GM21381 (cell line): ENCODE data around the gene KCNG2.

ENCODE experiments used
- ATAC-seq: cut with Tn5 transposase; IDR thresholded peaks from one replicate; pipeline ENCODE4 v1.9.1; 2021; ENCODE audit warnings: mild to moderate bottlenecking, moderate library complexity; ENCODE audit not compliant: unreplicated experiment

KCNG2 gene

DNA sequence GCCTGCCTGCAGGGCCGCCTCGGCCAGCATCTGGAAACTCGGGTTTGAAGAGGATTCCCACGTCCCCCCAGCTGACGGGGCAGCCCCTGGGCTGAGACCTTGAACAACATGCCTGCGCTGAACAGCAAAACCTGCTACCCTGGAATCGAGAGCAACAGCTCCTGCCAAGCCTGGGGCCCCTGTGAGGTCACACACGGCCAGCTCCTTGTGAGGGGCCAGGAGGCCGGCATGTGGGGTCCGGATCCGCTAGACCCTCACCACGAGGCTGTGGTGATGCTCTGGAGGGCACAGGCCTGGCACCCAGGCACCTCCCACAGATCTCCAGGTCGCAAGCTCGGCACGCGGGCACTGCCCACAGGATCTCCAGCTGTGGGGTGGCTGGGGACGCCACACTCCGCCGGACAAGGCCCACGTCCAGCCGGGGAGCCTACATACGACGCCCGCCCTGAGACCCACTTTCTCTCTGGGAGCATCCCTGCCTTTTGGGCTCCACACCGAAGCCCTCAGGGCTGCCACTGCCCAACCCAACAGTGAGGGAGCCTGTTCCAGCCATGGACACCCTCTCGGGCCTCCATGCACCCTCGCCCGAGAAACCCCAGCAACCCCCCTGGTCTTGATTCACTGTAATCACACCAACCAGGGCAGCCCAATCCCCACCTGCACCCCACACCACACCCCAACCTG lies 119.6 kb downstream of the KCNG2 start:
- ATAC-seq, result no peak

DNA sequence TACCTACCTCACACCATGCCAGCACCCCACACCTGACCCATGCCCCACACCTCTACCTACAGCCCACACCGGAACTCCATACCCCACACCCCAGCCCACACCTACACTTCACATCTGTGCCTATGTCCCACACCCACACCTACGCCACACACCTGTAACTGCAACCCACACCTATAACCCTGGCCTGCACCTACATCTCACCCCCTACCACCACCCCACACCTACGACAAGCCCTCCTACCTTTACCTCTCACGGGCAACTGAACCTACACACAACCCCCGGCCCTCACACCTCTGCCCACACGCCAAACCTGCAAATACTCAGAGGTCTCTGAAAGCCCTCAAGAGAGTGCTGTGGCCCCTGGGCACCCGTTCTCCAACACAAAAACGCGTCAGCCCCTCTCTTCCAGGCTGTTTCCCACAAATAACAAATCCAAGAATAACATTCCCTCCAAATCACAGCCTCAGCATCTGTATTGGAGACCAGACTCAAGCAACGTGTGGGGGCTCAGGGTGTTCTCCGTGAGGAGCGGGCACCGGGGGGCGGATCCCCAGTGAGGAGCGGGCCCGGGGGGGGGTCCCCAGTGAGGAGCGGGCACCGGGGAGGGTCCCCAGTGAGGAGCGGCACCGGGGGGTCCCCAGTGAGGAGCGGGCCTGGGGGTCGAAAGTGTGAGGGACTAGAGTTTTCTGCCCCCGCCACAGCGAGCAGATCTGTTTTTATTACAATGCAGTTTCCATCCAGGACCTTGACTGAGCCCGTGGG lies 120.3 kb downstream of the KCNG2 start:
- ATAC-seq, result no peak

DNA sequence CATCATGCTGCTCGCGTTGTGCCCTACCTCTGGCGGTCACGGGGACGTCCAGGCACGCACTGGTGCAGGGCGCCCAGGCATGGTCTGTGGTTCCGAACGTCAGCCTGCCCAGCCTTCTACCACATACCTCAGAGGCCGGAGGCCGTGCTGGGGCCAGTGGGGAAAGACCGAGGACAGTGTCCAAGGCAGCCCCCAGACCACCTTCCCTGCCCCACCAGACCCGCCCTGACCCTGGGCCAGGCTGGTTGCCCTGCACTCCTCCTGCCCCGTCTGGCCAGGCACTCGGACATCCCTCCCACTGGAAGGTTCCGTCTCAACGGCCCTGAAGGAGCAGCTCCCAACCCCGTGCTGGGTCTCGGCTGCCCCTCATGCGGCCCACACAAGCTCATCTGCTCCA lies 120.9 kb downstream of the KCNG2 start:
- no peak for ATAC-seq

DNA sequence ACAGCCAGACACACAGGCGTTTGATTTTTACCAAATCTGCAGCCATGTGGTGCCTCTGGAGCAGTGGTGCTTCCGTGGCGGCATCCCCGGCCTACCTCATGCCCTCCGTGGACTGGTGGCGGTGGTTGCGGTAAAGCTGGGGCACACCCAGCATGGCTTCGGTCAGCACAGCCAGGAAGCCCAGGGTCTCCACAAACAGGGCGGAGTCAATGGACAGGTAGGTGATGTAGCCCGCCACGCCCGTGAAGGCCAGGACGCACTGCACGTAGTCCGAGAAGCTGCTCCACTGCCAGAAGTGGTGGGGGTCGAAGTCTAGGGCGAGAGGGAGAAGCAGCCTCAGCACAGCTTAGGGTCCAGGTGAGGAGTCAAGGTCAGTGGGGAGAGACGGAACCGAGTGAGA lies 121.4 kb downstream of the KCNG2 start:
- ATAC-seq, result no peak

DNA sequence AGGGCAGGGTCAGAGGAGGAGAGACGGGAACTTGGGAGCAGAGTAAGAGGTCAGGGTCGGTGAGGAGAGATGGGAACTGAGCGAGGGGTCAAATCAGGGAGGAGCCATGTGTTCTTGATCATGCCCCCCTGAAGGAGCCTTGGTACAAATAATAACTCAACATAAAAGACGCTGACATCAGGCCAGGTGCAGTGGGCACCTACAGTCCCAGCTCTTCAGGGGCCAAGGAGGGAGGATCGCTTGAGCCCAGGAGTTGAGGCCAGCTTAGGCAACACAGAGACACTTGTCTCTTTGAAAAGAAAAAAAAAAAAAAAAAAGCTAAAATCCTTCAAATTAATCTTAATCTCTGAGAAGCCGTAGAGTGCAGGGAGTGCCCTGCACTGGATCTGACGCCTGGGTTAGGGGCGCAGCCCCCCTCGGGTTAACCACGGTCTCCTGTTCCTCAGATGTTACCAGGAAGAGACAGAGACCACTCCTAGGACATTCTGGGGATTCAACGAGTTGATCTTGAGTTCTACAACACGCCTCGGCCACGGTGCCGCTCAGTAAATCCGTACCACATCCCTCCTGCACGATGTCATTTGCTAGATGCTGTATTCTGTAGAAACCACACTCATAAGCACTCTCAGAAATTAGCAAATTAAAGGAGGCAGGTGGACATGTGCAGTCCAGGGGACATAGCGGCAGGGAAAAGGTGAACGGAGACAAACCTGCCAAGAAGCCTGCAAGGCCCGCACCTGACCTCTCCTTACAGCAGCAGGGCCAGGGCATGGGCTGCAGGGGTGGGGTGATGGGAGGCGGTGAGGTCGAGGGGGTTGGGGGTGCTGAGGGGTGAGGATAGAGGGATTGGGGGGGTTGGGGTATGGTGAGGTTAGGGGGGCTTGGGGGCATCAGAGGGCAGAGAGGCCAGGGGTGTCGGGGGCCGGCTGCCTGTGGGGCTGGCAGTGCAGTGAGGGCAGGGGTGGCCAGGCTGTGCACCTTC lies 124.5 kb downstream of the KCNG2 start:
- no peak for ATAC-seq

DNA sequence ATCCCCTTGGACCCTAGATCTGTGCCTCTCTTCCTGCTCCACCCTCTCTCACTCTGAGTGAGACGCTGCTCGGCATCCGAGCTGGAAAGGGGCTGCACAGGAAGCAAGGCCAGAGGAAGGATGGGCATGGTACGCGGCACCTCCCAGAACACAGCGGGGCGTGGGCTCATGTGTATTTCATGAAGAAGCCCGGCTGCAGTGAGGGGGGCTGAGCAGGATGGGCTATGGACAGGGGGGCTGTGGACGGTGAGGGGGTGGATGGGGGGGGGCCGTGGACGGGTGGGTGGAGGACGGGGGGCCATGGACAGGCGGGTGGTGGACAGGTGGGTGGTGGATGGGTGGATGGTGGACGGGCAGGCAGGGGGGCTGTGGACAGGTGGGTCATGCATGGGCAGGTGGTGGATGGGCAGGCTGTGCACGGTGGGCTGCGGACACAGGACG lies 125.3 kb downstream of the KCNG2 start:
- no peak for ATAC-seq

DNA sequence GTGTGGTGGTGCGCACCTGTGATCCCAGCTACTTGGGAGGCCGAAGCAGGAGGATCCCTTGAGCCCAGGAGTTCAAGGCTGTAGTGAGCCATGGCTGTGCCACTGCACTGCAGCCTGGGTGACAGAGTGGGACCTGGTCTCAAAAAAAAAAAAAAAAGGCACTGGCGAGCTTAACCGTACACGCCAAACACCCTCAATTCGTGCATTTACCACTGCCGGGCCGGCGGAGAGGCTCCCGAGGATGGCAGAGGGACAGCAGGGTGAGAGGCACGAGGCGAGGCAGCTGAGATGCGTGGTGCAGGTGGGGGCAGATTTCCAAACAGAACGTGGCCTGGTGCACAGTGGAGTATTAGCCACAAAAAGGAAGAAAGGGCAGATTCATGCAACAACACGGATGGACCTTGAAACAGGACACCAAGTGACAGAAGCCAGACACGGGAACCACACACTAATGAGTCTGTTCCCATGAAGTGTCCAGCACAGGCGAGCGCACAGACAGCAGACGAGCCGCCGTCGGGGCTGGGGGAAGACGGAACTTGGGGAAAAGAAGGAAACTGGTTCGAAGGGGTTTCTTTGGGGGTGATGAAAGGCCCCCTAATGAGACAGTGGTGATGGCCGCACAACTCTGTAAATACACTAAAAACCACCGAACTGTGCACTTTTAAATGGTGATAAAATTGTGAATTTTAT lies 126.3 kb downstream of the KCNG2 start:
- ATAC-seq, result no peak

DNA sequence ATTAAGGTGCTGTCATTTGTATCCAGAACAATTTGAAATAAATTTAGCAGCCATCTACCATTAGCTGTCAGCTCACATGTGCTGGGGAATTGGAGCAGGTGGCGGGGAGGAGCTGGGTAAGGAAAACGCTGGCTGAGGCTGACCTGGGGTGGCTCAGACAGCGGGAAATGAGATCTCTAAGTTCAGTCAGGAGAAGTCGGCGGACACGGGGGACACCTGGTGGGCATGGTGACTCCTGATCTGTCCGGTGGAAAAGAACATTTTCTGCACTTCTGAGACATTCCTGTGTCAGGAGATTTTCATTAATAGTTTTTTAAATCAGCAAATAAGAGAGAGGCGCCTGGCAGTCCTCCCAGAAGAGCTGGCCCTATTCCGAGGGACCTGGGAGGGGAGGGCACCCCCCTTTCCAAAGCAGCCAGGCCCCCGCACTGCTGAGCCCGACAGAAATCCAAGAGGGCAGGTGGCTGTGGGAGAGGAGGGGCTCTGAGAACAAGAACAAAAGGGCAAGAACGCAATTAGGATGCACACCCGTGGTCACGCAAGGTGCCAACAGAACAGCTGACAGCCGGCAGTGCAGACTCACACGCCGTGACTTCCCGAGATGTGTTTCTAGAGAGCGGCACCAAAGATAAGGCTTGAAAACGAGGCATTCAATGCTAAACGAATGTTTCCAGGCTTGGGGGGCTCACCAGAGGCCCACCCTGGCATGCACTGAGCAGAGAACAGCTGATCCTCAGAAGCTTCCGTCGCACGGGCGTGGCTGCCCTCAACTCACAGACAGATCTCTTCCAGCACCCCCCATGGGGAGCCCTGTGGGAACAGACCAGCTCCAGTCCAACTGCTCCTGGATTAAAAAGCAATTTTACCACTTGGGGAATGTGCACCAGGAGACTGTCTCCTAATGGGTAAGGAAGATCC lies 127.3 kb downstream of the KCNG2 start:
- ATAC-seq, result no peak

DNA sequence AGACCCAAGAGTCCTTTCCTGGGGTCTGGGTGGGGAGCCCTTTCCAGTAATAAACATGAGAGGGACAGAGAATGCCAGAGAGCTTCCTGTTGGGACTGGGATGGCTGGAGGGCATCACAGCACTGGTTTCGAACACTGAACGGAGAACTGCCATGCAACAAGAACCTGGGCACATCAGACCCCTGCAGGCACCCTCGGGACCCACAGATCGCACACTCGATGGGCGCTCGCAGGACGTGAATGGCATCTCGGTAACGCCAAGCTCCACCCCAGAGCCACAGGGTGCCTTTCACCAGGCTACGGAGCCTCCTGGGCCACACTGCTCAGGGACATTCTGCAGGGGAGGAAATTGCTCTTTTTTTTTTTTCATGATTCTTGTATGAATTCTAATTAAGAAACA lies 128.6 kb downstream of the KCNG2 start:
- no peak for ATAC-seq

DNA sequence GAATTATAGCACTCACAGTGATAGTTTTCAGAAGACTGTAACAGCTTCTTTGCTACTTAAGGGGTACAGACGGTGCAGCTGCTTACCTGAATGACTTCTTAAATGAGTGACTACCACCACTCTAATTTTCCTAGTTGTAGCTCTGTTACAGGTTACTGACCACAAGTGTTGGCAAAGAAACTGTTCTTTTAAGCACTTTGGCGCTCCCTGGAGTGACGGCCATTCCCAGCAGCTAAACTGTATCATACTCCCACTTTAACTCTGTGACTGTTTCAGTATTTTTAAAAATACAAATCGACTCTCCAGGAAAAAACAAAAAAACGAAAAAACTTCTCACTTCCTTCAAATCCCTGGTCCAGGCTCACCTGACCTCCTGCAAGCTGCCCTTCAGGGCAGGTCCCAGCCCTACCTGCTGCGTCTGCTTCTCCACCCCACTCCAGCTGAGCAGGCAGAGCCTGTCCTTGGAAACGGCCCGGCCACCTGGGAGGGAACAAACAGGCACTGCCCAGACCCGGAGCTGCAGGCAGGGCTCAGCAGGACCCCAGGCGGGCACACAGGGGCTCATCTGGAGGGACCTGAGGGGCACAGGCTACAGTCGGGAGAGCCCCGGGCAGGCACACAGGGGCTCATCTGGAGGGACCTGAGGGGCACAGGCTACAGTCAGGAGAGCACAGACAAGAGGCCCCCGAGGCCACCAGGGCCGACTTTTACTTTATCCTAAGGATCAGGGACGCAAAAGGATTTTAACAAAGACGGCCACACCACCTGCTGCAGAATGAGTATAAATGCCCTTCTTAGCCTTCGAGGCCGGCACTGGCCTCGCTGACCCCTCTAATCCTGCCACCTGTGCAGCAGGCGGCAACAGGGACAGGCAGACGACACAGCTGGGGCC lies 129.2 kb downstream of the KCNG2 start:
- no peak for ATAC-seq

DNA sequence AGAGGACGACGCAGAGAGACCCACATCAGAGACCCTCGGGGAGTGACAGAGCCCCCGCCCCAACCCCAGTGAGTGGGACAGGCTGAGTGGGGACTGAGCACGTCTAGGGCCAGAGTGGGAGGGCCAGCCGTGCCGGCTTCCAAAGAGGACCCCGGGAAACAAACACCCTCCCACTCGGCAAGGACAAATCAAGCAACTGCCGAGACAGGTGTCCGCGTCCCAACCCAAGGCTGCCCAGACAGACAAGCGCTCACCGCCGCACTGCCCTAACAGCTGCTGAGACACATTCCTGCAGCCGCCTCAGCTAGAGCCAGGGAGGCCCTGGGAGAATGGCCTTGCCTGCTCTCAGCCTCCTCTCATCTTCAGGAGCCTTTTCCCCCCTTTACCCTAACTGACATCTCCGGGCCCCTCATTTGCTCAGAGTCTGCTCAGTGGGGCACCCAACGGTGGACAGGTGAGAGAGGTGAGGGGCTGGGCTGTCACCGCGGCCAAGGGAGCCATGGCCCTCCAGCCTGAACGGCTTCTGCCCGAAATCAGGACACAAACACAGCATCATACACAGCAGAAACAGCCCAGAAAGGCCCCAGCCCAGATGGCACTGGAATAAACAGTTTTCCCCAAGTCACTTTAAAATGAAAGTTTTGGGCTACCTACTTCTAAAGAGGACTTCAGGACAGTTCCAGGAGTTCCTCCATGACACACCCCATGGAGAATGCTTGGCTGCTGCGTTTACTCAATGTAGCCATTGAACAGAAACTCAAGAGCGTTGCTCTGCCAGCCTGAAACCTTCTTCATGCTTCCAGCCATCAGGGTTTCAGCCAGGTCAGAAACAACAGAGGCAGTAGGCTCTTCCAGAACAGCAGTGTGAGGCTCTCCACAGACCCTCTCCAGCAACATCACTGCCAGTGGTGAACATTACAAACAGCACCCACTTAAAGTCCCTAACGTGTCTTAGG lies 130.1 kb downstream of the KCNG2 start:
- no peak for ATAC-seq

DNA sequence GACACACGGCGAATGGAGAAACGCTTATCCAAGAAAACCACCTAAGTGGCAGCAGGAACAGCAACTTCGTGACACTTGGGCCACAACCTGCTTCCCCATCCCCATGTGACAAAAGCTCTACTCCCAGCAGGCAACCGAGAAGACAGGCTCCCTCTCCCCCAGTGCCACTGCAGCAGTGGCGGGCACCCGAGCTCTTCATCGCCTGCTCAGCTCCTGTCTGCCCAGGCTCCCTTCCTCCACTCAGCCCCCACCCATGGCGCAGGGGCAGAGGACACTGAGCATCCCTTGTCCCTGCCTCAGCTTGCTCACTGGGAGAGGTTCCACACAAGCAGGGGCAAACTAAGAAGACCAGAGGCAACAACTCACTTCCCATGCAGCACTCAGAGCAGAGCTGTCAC lies 130.8 kb downstream of the KCNG2 start:
- no peak for ATAC-seq

DNA sequence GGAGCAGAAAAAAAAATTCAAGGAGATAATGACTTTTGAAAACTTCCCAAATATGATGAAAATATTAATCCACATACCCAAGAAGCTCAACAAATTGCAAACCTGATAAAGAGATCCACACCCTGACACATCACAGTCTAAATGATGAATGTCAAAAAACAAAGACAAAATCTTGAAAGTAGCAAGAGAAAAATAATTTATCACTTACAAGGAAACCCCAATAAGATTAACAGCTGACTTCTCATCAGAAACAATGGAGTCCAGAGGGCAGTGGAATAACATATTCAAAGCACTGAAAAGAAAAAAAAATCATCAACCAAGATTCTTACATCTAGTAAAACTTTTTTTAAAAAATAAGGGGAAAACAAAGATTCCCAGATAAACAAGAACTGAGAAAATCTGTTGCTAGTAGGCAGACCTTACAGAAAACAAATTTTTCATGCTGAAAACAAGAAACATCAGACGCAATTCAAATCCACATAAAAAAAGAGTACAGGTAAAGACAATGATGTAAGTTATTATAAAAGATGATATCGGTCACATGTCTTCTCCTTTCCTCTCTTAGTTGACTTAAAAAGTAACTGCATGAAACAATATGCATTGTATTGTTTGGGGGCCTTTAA lies 132.4 kb downstream of the KCNG2 start:
- ATAC-seq, result no peak

DNA sequence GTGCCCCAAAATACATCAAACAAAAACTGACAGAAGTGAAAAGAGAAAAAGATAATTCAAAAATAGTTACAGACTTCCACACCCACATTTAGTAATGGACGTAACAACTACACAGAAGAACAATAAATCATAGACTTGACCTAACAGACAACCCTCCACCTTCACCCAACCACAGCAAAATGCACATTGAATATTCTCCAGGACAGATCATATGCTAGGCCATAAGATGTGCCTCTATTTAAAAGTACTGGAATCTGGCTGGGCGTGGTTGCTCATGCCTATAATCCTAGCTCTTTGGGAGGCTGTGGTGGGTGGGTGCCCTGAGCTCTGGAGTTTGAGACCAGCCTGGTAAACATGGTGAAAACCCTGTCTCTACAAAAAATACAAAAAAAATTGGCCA lies 133.7 kb downstream of the KCNG2 start:
- no peak for ATAC-seq

DNA sequence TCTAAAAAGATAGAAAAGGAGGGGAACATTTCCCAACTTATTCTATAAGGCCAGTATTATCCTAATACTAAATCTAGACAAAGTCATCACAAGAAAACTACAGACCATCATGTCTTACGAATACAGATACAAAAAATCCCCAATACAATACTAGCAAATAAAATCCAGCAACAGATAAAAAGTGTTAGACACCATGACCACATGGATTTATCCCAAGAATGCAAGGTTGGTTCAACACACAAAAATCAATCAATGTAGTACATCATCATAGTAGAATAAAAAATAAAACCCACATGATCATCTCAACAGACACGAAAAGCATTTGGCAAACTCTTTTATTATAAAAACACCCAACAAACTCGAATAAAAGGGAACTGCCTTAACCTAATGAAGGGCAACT lies 135.2 kb downstream of the KCNG2 start:
- ATAC-seq, result no peak

DNA sequence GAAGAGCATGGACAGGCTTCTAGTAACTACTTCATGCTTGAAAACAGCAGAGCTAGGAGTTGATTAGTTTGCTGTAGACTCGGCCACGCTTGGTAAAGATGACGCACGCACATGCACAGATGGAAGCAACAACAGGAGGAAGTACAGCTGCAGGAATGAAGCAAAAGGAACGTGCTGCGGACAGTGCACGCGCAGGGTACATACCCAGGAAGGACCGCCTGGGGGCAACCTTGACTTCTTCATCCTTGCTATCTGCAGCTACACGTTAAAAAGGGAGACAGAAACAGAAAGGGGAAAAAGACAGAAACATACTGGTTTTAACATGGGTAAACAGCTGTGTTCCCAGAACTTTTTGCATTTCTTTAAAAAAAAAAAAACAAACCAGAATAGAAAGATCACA lies 136.0 kb downstream of the KCNG2 start:
- no peak for ATAC-seq
